CD4-positive, alpha-beta T cell treated with Interleukin-10 for 1 hour (primary cell): Measurements from ENCODE around the gene IL32.
"Not testable (repeated sequence)": the region's sequence is repeated elsewhere in the genome, so short reads cannot be mapped to it uniquely, and the experiment has no call there.

Experiments used
- DNase-seq: peaks from one replicate; pipeline ENCODE4 v3.0.0-alpha.2; 2020

Gene IL32

GRCh38 chr16:3028716-3029319, 36.6 kb upstream of the IL32 start:
- DNase-seq: no peak

GRCh38 chr16:3029491-3030221, 35.8 kb upstream of the IL32 start:
- peak; percentile 44 for DNase-seq

GRCh38 chr16:3030222-3031212, 34.9 kb upstream of the IL32 start:
- DNase-seq: no peak

GRCh38 chr16:3032624-3033023, 32.8 kb upstream of the IL32 start:
- no peak for DNase-seq

GRCh38 chr16:3035289-3035971, 30.0 kb upstream of the IL32 start:
- no peak for DNase-seq

GRCh38 chr16:3035972-3036725, 29.3 kb upstream of the IL32 start:
- DNase-seq: no peak

- DNase-seq: no peak
Observed at GRCh38 chr16:3036726-3037315, 28.6 kb upstream of the IL32 start, which contains the start of gene BICDL2. Gene BICDL2, minus strand, starts transcription at chr16:3036944. Its CDS starts 1,448 bp downstream, at chr16:3035496.

- no peak for DNase-seq
Observed at GRCh38 chr16:3038256-3038655, 27.2 kb upstream of the IL32 start.

GRCh38 chr16:3038896-3039295, 26.5 kb upstream of the IL32 start:
- DNase-seq: no peak

- no peak for DNase-seq
Observed at GRCh38 chr16:3042376-3042775, 23.1 kb upstream of the IL32 start.

GRCh38 chr16:3044708-3045107, 20.7 kb upstream of the IL32 start:
- no peak for DNase-seq

- no peak for DNase-seq
Observed at GRCh38 chr16:3045758-3046640, 19.4 kb upstream of the IL32 start, which contains the start of gene MMP25. Gene MMP25, plus strand, starts transcription at chr16:3046561. Its CDS starts 357 bp downstream, at chr16:3046918.

- no peak for DNase-seq
Observed at GRCh38 chr16:3046641-3047386, 18.6 kb upstream of the IL32 start.

- DNase-seq: no peak
Observed at GRCh38 chr16:3047387-3047720, 18.1 kb upstream of the IL32 start.

GRCh38 chr16:3049921-3050481, 15.4 kb upstream of the IL32 start:
- no peak for DNase-seq

GRCh38 chr16:3050487-3050886, 15.0 kb upstream of the IL32 start:
- DNase-seq: no peak

- DNase-seq: no peak
Observed at GRCh38 chr16:3051009-3051408, 14.4 kb upstream of the IL32 start.

GRCh38 chr16:3051494-3051893, 13.9 kb upstream of the IL32 start:
- no peak for DNase-seq

- not testable (repeated sequence) for DNase-seq
Observed at GRCh38 chr16:3052571-3053329, 12.7 kb upstream of the IL32 start.
